Superior temporal gyrus (tissue), 1 donor: ENCODE data around the gene TMX1.

Experiments
- DNase-seq: peaks from one replicate; pipeline ENCODE4 v3.0.0-alpha.2; 2016; ENCODE audit errors: extremely low spot score

The TMX1 gene

DNA sequence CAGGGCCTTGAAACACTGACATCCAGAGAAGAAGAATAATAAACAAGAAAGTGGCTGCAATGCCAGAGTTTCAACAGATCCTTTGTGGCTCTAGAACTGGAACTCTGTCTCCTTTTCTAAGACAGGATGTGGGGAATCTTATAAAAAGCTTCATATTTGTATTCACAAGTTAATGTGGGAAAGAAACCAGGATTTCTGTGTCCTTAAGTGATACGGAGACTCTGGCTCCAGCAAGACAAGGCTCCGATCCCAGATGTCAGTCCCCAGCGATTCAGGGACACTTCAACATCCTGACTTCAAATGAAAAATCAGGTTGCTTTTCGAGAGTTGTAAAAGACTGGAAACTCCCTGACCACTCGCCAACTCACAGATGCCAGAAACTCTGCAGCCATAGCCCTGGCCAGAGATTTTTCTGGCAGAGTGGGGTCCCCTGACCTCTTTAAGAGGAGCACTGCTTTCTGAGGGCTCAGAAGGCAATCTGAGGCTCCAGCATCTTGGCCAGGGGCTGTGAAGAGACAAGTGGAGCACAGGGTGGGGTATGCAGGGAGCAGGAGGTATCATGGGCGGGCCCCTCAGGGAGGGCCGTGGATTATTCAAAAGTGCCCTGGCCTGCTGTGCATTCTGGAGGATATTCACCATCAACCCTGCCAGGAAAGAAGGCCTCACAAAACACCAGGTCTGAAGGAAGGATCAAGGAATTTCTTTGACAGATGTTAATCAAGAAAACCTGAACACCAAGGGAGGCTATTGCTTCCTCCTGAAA, 53.3 kb downstream of the TMX1 start:
- no peak for DNase-seq

DNA sequence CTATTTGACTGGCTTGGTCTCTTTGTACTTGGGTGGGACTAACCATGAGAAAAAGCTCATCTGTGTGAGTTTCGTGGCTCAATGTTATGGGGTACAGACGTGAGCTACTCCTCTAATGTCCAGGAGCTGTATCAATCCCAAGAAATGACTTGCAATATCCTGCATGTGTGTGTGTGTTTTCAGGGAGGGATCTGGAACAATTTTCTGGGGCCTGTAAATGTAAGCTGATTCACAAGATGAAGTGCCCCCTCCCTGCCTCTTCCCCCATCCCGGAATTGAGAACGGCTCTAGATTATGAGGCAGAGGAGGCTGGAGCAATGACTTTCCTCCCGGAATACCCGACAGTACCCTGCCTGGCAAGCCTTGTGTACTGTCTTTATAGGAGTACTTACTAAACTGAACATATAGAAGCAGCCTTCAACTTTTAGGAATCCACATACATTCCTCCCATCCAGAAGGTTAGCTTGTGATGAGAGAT, 53.9 kb downstream of the TMX1 start:
- DNase-seq, result no peak

DNA sequence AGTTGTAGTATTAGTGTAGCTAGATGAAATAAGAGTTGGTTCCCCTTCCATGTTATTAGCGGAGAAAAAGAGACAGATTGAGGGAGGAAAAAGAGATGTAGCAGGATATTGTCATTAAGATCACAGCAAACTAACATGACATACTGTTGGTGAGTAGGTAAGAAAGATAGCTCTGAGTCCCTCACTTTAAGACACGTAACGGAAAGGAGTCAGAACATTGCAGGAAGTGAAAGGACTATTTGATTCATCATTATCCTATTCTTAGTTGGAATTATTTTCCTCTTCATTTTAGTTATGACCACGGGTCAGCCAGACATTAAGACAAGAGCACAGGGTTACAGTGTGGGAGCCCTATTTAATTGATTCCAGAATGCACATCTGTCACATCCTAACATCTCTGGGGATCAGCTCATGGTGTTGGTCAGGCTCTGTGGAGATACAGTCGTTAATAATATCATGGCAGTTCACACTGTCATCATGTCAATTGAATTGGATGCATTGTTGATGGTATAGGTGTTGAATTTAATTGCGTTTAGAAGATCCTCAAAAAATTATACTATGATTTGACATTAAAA, 55.0 kb downstream of the TMX1 start:
- no peak for DNase-seq

DNA sequence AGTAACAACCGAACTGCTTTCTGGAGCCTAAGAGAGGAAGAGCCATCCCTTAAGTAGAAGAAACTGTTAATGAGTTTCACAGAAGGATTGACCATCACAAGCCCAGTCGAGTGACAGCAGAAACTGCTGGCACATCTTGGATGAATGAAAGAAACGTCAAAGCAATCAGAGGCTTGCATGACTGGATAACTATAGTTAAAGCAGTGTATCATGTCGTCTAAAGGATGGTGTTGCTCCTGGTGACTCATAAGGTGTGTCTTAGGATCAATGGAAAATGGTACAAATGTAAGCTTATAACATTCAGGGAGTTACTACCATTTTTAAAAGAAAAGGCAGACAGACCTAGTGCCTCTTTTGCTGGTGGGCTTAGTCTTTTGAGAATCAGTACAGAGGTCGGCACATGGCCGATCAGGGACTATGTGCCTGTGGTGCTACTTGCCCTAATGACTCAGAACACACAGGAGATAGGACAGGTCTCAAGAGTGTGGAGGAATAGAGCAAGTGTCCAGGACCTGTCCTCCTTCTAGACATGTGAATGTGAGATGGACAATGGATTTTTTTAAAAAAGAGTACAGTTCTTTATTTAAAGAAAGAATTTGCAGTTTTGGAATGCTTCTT, 55.7 kb downstream of the TMX1 start:
- no peak for DNase-seq

DNA sequence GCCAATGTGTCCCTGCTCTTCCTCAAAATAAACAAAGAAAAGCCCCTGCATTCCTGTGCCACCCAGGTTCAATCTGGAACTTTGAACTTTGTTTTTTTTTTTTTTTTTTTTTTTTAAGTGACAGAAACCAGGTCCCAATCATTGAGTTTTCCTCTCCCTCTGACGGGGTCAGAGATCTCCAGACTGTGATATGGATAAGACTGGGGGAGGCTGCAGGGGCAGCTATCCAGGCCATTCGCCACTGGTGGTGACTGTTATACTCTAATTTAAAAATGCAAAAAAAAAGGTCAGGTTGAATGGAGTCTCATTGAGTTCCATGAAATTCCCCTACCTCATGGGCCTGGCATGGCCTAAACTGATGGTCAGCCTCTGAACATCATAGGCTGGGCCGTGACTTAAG, 57.0 kb downstream of the TMX1 start:
- no peak for DNase-seq

DNA sequence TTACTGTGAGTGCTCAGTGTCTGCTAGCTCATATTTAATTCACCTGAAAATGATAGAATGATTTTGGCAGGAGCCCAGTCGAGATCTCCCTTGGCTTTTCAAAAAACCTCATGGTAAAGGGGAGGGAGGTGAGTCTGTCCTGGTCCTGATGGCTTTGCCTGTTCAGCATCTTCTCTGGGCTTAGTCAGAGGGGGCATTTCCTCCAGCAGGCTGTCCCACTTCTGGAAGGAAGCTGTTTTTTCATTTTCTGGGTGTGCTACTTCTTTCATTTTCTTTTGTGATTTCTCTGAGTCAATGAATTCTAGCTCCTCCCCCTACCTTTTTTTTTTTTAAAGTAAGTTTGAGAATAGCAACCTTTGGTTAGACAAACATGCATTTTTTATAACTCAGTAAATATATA, 58.8 kb downstream of the TMX1 start:
- DNase-seq, result no peak

DNA sequence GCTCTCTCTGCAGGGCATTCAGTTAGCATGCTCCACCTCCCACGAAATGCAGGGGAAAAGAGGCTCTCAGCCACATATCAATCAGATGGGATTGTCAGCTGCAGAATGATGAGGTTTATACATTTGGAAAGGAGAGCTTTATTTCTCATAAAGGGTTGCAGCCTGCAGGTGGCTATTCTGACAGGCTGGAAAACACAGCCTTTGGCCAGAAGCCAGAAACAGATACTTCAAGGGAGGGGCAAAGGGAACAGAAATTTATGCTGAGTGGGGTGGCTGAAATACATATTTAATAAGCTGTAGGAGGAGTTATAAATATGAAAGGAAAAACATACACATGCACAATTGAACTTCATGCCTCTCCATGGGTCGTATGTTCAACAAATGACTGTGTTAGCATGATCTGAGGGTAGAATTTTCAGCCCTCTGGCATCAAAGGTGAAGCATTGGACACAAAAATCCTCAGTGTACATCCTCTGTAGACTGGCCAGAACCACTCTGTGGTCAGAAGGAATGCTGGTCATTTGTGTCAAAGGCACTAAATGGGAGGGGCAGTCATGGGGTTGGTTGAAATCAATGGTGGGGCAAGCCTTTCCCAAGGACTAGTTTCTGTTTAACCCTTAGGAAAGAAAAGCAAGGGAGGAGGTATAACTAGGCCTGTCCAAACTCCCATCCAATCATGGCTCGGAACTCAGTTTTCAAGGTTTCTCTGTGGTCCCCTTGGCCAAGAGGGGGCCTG, 62.4 kb downstream of the TMX1 start:
- DNase-seq, result no peak

DNA sequence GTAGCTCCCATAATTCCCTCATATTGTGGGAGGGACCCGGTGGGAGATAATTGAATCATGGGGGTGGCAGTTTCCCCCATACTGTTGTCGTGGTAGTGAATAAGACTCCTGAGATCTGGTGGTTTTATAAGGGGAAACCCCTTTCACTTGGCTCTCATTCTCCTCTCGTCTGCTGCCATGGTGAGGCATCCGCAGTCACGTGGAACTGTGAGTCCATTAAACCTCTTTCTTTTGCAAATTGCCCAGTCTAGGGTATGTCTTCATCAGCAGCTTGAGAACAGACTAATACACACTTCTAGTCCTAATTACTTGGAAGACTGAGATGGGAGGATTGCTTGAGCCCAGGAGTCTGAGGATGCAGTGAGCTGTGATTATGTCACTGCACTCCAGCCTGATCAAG, 64.4 kb downstream of the TMX1 start:
- no peak for DNase-seq

DNA sequence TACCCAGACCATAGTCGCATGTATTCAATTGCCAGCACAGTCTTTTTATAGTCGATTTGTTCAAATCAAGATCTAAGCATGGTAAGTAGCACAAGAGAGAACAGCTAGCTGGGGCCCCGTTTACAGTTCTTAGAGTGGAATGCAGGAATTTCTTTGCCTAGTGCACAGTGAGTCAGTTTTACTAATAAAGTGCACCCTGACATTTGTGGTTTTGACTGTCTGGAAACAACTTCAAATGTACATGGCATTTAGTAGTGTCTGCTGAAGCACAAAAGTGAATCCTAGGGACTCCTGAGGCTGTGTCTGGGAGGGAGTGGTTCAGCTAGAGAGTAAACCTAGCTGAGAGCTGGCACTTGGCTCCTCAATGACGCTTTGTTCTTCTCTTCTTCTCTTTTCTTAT, 64.9 kb downstream of the TMX1 start:
- no peak for DNase-seq

DNA sequence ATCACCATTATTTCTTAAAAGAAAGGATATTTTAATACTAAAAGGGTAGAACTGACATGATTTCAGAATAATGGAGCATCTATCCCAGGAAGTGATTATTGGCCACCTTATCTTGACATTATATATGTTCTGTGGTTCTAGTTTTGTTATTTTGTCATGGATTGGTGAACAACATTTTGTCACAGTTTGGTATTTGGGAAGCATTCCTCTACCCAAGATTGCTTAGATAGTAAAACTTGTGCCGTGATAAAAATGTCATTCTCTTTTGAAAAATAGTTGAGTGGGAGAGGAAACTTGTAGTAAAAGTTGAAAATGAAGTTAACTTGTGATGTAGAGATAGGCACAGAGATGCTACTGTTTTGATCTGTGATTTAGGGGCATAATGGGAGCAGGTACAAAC, 65.7 kb downstream of the TMX1 start:
- no peak for DNase-seq
